ENCODE data around the gene ANKRD40.

DNA sequence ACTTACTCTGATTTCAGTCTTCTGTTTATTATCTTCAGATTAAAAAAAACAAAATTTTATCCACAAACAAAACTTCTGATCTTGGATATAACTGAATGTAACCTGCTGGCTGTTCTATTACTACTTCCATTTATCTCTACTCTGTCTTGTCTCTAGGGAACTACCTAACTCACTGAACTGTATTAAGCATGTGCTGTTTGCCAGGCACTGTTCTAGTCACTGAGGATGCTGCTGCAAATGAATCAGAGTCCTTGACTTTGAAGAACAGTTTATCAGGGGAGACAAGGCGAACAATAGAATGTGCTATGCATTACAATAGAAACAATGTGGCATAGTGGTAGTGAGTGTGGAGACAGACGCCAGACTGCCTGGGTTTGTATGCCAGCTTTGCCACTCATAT is 2.3 kb upstream of the ANKRD40 start:
- TF ChIP-seq CTCF (IDR thresholded peaks at IDR 0.05) (no peak), POLR2A (IDR thresholded peaks at IDR 0.05) (no peak)
